LHCN-M2 (cell line): ENCODE results near the gene EPS15. TPM values are rescaled to one million over a fixed set of nuclear protein-coding genes. Genes with fewer than 3 reads are reported as not detected.
"Not testable (repeated sequence)": the region's sequence is repeated elsewhere in the genome, so short reads cannot be mapped to it uniquely, and the experiment has no call there.

Source experiments
- DNase-seq: peaks from one replicate; pipeline ENCODE4 v3.0.0-alpha.2; 2012; ENCODE audit warnings: low read depth
- polyA plus RNA-seq: library from polyadenylated mRNA; unstranded; fragments of >200 nt; gene quantifications from one replicate; pipeline ENCODE4 v1.2.1, GENCODE V29; 2012; ENCODE audit warnings: missing spikeins
- total RNA-seq: library from RNA; depleted of rRNA; stranded (reverse); fragments of >200 nt; gene quantifications from 2 replicates; pipeline ENCODE4 v1.2.3, GENCODE V29; 2014; rRNA removed

Gene EPS15
- total RNA-seq: 22.8 and 27.5 TPM in 2 replicates
- polyA plus RNA-seq: 11.8 TPM

DNA sequence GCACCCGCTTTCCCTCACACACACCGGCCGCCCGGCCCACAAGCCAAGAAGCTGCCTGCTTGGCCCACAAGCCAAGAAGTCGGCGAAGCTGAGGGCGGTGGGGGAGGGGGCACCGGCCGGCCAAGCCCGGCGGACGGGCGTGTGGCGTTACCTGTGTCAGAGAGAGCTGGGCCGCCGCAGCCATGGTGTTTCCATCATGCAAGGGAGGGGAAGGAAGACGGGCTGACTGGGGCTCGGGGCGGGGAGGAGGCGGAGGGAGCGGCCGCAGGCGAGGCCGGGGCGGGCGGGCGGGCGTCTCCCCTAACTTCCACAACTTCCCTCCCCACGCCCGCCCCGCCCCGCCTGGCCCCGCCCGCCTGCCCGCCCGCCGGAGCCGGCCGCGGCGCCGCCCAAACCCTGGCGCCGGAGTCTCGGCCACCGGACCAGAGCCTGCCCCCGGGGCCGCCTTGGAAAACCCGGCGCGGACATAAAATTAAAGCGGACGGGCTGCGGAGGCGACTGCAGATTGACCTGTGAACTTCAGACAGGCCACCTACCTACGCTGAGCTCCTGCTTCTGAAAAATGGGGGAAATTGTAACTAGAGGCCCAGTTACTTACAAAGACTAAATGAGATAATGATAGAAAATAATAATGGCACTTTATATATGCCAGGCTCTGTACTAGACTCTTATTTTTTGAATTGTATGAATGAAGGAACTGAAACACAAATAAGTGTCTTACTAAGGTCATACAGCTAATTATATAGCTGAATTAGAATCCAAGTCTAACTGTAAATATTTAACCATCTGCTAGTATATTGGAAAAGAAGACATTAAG, at the start of gene EPS15:
Gene EPS15 (minus strand): TSS at position 219 of the 817 bp plus-strand sequence. CDS start 35 bp downstream, at position 184.
- peak; percentile 75 for DNase-seq

DNA sequence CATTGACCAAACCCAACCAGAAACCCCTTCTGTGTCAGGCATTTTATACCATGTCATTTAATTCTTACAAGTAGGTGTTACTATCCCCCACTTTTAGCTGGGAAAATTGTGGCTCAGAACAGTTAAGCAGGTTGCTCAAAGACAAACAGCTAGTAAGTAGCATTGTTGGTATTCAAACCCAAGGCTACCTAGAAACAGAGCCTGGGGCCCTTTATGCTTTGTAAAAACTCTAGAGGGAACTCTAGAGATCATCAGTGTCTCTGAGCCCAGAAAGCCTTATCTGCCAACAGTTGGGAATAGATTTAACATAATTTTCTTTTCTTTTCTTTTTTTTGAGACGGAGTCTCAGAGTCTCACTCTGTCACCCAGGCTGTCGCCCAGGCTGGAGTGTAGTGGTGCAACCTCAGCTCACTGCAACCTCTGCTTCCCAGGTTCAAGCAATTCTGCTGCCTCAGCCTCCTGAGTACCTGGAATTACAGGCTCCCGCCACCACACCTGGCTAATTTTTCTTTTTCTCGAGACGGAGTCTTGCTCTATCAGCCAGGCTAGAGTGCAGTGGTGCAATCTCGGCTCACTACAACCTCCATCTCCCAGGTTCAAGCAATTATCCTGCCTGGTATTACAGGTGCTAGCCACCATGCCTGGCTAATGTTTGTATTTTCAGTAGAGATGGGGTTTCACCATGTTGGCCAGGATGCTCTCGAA, 49.3 kb upstream of the EPS15 start:
- DNase-seq: no peak

DNA sequence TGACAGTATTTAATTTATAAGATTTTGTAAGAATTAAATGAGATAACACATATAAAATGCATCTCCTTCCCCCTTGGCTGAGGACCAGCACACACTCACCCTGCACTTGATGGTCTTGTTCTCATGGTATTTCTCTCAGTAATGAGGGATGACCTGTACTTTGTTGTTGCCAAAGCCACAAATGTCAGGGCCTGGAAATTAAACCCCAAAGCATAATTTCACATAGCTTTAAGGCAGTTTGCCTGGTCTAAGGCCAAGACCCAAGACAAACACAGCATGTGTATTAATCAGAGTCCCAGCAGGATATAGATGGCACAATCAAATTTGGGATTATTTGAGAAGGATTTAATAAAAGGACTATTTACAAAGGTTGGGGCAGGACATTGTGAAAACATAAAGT, 48.6 kb upstream of the EPS15 start:
- DNase-seq: peak; percentile 84

DNA sequence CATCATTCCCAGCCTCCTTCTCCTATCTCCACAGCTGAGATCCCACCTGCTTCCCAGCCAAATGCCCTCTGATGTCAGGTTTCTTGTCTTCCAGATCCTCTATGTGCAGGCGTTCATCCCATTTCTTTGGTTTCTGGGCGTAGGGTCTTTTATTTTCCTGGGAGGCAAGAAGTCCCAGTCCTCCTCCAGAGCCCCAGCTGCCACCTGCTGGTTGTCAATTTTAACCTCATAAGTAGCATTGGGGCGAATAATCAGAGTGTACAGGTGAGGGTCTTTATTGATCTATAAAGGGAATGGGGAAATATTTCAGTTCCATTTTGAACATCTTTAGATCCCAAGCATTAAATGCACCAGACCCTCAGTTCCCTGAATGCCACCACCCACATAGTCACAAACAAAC, 47.2 kb upstream of the EPS15 start:
- DNase-seq: no peak

DNA sequence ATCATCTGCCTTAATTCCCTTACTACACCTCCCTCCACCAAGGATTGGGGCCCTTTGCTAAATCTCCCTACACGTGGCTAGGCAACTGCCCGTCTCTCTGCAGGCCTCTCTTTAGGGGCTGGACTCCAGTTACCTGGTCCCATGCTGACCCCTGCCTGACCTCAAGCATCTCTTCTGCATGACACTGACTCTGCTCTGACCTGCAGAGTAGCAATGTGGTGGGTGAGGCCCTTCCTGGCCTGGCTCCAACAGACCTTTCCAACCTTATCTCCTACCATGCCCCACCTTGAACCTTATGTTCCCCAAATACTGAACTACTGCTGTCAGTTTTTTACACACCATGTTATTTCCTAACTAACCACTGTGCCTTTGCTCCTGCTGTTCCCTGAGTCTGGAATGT, 45.9 kb upstream of the EPS15 start:
- no peak for DNase-seq

DNA sequence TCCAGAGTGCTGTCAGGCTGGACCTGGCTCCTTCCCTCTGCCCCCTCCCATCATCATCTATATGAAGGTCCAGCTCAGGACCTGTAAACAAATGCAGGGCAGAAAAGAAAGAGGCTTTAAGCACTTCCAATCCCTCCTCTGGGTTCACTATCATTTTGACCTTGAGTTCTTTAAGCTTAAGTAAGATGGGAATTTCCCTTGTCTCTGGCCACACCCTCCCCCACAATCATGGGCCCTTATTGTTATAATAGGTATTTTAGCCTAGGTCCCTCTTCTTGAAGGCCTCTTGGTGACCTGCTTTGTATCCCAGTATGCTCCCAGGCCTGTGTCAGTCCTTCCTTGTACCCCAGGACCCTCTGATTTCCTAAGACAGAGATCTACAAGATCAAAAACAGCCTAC, 45.1 kb upstream of the EPS15 start:
- no peak for DNase-seq

DNA sequence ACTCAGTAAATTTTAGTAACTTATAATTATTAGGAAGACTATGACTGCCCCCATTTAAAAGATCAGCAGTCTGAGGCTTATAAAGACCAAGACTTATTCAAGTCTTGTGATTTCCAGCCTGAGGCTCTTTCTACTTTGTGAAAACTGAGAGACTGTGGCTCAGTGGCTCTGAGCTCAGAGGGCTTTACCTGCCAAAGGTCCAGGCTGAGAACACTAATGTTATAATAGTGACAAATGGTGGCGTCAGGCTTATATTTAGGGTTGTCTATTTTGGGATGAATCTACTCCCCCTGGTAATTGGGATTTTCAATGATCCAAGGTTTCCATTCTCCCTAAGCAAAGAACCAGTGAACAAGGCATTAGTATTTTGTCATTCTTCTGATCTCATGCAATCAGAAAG, 42.6 kb upstream of the EPS15 start:
- DNase-seq: no peak

DNA sequence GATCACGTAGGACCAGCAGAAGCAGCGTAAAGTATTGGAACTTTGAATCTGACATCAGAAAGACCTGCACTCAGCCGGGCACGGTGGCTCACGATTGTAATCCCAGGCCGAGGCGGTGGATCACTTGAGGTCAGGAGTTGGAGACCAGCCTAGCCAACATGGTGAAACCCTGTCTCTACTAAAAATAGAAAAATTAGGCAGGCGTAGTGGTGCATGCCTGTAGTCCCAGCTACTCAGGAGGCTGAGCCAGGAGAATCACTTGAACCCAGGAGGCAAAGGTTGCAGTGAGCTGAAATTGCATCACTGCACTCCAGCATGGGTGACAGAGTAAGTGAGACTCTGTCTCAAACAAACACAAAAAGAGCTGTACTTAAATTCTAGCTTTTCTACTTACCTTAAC, 41.8 kb upstream of the EPS15 start:
- DNase-seq: not testable (repeated sequence)

DNA sequence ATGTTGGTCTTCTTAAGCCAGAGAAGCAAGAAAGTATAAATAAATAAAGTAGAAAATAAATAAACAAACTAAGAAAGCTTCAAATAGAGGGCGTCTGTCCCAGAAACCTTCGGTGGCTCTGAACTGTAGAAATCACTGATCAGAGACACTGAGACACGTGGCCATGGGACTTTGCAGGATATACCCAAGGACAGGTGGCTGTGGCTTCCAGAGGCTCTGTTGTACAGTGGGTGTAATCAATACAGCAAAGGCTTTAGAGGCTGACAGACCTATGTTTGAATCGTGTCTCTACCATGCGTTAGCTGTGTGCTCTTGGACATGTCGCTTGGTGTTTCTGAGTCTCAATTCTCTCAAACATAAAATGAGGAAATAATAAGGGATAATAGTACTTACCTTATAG, 41.0 kb upstream of the EPS15 start:
- DNase-seq: no peak

DNA sequence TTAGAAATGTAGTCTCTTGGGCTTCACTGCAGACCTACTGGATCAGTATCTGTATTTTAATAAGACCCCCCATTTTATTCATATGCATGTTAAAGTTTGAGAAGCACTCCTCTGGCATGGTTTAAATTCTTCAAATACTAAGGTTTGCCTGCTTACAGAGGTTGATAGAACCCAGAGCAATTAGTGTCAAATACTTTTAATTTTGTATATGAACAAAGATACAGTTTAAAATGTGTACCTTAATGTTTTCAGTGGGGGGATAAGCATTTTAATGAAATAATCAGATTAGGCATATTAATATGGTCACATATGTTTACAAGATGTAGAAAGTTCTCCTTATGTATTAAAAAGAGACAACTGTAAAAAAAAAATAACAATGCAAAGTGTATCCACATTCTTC, 40.4 kb upstream of the EPS15 start:
- DNase-seq: no peak

DNA sequence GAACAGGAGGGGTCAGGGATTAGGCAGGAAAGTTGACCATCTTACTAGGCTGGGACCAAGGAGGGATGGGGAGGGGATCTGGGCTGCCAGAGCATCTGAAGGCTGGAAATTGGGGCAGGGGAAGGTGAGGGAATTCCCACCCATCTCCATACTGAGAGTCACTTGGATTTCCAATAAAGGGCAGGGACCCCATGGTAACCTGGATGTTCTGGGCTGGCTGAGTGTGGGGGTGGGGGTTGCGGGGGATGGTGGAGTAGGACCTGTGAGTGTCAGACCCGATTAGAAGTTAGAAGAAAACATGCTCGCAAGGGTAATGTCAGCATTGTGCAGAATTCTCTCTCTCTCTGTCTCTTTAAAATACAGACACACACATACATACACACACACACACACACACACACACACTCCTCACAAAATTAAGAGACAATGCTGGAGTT, 40.0 kb upstream of the EPS15 start:
- no peak for DNase-seq

DNA sequence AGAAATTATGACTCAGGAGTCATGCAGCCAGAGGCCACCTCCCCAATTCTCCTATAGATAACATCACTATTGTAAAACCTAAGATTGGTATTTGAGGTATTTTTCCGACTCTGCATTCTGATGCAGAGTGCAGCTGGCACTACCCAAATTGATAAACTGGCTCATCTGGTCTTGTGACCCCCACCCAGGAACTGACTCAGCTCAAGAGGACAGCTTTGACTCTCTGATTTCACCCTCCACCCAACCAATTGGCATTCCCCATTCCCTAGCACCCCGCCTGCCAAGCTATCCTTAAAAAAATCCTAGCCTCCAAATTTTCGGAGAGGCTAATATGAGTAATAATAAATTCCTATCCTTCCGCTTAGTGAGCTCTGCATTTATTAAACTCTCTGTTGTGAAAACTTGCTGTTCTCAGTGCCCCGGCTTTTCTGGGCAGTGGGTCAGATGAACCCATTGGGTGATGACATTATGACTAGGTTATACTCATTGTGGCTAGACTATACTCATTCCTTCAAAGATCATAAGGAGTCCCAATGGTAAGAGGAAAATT, 39.4 kb upstream of the EPS15 start:
- peak; percentile 83 for DNase-seq

DNA sequence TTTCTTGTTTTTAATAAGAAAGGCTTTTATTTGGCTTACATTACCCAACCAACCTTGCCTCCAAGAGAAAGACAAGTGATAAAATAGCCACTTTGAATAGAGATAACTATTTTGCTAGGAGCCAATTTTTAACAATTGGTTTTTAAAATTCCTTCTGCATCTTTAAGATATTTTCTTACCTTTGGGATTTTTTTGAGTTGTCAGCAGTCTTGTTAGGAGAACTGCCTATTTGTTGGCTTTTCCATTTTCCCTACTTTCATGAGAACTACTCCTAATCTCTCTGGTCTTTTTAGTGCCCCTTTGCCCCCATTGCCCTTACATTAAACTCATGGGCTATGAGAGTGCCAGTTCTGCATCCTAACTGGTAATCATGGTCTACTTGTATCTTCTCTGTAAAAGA, 38.1 kb upstream of the EPS15 start:
- DNase-seq: no peak

DNA sequence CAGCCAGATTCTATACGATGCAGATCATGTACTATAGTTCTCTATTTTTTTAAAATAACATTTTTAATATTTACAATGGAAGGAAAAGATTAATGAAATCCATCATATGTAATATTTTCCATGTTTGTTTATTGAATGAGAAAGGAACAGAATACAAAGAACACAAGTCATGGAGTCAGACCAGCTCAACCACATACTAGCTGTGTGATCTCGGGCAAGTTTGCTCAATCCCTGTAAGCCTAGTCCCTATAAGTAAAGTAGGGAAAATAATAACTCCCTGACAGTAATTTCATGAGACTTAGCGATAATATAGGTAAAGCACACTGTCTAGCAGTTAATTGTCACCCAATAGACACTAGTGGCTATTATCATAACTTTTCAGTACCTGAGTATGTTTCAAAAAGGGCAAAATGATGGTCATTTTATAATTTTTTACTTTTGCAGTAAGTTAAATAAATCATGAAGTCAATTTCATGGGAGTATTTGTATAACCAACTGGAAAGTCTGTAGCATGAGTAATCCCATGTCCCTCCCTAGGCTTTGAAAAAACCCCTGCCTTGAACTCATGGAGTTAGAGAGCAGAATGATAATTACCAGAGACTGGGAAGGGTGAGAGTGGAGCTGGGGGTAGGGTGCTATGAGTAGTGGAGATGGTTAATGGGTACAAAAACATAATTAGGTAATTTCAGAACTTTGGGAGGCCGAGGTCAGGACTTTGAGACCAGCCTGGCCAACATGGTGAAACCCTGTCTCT, 37.0 kb upstream of the EPS15 start:
- no peak for DNase-seq

DNA sequence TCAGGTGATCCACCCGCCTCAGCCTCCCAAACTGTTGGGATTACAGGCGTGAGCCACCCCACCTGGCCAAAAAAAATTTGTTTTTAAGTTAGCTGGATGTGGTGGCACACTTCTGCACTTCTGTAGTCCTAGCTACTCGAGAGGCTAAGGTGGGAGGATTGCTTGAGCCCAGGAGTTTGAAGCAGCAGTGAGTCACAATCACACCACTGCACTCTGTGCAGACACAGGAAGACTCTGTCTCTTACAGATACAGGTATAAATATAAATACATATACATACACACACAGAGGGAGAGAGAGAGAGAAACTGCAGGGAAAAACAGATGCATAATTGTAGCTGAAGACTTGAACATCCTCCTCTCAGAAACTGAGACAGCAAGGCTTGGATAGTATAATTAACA, 34.8 kb upstream of the EPS15 start:
- DNase-seq: no peak

DNA sequence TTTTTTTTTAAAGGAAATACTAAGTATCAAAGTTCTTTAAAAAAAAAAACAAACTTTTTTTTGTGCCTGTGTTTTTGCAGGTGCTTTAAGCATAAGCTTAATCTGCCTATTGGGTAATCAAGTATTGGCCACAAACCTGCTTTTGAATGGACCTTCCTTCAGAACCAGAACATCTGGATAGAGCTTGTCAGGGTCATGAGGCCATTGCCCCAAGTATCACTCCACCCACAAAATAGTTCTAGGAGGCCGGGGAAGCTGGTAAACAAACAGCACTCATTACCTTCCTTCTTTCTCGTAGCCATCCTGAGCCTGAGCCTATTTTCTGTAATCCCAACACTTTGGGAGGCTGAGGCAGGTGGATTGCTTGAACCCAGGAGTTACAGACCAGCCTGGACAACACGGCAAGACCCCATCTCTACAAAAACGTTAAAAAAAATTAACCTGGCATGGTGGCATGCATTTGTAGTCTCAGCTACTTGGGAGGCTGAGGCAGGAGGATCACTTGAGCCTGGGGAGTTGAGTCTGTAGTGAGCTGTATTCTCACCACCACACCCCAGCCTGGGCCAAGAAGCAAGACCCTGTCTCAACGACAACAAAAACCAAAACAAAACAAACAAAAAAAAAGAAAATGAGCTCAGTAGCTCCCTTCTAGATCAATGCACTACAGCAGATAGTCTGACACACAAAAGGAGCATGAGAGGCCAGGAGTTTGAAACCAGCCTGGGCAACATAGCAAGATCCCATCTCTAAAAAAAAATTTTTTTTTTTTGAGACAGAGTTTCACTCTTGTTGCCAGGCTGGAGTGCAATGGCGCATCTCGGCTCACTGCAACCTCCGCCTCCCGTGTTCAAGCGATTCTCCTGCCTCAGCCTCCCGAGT, 34.1 kb upstream of the EPS15 start:
- DNase-seq: no peak

DNA sequence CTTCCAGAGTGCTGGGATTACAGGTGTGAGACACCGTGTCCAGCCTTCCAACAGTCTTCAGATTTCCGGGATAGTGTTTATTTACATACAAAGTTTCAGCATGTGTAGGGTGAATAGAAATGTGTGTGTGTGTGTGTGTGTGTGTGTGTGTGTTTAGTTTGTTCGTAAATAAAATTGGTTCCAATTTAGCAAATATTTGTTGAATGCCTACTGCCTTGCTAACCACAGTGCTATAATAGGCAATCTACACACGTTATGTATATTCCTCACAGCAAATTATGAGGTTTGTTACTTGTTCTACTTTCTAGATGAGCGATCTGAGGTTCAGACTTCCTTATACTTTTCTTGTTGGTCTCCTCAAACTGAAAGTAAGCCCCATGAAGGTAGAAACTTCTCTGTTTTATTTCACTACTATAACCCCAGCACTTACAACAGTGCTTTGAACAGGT, 32.8 kb upstream of the EPS15 start:
- no peak for DNase-seq

DNA sequence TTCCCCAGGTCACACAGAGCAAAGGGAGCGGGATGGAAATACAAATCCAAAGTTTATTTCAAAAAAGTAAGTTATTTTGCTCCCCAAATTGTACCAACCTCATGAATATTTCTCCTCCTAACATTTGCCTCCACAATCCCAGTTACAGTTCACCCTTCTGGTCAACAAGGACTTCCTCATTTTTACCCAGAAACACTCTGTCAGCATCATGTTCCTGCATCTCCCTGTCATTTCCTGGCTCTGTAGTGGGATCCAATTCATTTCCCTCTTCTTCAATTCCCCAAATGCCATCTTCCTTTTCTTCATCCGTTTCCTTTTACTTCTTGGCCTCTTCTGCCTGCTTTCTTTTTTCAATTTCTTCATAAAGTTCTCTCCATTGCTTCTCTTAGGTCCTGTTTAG, 32.0 kb upstream of the EPS15 start:
- no peak for DNase-seq

DNA sequence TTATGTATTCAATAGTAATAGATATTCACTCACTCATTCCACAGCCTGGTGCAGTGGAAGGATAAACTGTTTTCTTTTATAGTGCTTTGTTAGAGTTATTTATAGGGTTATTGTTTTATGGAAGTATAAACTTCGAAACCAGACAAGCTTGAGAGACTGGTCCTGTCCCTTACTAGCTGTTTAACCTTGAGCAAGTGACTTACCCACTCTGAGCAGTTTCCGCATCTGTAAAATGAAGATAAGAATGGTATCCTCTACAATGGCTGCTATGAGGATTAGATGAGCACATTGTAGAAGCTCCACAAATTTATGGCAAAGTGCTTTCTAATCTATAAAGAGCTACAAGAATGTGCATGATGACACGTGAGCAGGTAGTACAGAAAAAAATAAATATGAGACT, 30.8 kb upstream of the EPS15 start:
- DNase-seq: no peak

DNA sequence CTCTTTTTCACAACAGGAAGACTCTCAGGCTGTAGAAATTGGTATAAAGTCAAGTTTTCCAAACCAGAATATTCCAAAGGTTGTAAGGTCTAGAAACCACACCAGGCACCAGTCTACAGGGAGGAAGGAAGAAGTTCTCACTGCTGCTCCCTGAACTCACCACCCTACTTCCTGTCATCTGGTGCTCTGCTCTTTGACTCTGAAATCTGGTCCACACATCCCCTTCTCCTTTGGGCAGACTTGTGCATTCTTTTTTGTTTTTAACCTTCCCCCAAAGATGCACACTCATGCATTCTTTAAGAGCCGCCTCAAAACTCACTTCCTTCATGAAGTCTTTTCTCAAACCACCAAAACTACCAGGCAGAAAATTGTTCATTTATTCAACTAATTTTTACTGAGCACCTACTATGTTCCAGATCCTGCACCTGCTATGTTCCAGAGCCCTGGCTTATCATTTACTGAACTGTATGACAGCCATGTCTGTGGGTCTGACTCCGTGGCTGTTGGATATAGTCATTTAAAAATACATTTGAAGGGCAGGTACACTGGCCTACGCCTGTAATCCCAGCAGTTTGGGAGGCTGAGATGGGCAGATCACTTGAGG, 30.1 kb upstream of the EPS15 start:
- DNase-seq: no peak

DNA sequence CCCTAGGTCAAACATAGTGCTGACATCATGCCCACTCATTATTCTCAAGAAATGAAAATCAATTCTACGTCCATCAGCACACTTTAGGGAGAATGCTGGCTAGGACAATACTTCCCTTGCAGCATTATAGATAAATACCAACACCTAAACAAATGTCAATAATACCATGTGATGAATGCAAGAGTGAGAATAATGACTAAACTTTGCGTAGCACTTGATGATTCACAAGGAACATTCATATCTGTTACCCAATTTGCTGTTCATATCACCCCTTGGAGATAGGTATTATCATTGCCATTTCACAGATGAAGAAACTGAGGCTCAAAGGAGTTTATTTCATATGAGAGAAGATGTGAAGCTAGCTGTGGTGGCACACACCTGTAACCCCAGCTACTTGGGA, 24.8 kb upstream of the EPS15 start:
- DNase-seq: no peak
